Measurements from ENCODE around the gene ABCC5.

GRCh38 chr3:183968666-183969245 is 48.9 kb downstream of the ABCC5 start:
- TF ChIP-seq POLR2A (IDR thresholded peaks at IDR 0.05) (no peak), EP300 (IDR thresholded peaks at IDR 0.05) (no peak)
- TF ChIP-seq, protein P1, sequence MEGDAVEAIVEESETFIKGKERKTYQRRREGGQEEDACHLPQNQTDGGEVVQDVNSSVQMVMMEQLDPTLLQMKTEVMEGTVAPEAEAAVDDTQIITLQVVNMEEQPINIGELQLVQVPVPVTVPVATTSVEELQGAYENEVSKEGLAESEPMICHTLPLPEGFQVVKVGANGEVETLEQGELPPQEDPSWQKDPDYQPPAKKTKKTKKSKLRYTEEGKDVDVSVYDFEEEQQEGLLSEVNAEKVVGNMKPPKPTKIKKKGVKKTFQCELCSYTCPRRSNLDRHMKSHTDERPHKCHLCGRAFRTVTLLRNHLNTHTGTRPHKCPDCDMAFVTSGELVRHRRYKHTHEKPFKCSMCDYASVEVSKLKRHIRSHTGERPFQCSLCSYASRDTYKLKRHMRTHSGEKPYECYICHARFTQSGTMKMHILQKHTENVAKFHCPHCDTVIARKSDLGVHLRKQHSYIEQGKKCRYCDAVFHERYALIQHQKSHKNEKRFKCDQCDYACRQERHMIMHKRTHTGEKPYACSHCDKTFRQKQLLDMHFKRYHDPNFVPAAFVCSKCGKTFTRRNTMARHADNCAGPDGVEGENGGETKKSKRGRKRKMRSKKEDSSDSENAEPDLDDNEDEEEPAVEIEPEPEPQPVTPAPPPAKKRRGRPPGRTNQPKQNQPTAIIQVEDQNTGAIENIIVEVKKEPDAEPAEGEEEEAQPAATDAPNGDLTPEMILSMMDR (IDR thresholded peaks at IDR 0.05): no peak

Measured in tibial nerve (tissue), 4 donors.